Measurements from ENCODE around the gene TOX4.
A peak's percentile ranks its signal among the peaks of the same experiment; 100 is the strongest.

Gene TOX4

DNA sequence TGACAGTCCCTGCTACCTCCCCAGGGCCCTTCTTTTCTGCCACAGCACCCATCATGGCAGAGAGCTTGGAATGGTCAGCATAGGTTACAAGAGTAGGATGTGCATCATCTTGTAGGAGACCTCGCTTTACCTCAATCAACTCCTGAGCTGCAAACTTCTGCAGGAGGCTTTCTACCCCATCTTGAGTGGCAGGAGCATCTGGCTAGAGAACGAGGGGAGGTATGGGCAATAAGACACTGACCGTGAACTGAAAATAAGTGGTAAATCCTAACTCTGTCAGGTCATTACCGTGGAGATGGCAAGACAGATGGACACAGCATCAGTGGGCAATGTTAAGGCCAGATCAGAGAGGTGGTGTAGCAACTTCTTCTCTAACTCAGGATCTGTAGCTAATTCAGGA is 26.4 kb downstream of the TOX4 start:
- DNase-seq (ENCODE audit: low spot score), result no peak

DNA sequence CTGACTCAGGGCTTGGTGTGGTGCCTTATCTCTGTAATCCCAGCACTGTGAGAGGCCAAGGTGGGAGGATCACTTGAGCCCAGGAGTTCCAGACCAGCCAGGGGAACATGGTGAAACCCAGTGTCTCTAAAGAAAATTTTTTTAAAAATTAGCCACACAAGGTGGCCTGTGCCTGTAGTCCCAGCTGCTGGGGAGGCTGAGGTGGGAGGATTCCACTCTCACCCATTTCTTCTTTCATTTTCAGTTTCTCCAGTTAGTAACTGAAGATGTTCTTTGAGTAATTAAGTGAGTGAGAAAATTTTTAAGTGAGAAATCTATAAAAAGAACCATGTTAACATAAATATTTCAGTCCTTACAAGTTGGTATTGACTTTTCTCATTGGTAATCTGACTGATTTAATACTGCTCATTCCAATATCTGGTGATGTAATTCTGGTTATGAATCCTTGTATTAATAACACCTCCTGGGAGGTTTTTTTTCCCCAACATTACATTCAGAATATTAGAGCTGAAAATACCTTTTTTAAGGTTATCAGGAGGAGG is 28.1 kb downstream of the TOX4 start:
- no peak for DNase-seq (ENCODE audit: low spot score)

DNA sequence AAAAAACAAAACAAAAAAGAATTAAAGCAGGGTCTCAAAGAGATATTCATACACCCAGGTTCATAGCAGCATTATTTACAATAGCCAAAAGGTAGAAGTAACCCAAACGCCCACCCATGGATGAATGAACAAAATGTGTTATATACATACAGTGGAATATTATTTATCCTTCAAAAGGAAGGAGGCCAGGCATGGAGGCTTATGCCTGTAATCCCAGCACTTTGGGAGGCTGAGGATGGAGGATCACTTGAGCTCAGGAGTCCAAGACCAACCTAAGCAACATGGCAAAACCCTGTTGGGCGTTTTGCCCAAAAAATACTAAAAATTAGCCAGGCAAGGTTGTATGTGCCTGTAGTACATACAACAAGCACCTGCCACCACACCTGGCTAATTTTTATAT is 29.6 kb downstream of the TOX4 start:
- no peak for DNase-seq (ENCODE audit: low spot score)

DNA sequence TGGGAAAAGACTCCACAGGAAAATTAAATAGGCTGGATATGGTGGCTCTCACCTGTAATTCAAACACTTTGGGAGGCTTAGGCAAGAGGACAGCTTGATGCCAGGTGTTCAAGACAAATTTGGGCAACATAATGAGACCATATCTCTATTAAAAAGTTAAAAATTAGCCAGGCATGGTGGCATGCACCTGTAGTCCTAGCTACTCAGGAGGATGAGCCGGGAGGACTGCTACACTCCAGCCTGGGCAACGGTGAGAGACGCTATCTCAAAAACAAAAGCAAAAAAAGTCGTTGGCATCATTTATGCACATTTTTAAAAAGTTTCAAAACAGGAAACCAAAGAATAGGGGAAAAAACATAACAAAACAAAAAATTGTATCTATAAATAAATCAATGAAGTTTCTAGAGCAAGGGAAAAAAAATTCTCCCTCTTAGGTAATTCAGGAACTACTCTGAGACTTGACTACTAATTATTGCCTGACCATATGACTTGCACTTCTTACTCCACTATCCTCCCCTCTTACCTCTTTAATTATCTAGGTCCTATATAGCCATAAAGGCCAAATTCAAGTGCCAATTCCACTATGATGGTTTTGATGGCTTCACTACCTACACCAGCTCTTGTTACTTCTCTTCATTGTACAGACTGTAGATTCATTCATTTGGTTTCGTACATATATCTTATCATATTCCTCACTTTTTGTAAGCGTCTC is 32.6 kb downstream of the TOX4 start:
- peak; percentile 24 for DNase-seq (ENCODE audit: low spot score)

DNA sequence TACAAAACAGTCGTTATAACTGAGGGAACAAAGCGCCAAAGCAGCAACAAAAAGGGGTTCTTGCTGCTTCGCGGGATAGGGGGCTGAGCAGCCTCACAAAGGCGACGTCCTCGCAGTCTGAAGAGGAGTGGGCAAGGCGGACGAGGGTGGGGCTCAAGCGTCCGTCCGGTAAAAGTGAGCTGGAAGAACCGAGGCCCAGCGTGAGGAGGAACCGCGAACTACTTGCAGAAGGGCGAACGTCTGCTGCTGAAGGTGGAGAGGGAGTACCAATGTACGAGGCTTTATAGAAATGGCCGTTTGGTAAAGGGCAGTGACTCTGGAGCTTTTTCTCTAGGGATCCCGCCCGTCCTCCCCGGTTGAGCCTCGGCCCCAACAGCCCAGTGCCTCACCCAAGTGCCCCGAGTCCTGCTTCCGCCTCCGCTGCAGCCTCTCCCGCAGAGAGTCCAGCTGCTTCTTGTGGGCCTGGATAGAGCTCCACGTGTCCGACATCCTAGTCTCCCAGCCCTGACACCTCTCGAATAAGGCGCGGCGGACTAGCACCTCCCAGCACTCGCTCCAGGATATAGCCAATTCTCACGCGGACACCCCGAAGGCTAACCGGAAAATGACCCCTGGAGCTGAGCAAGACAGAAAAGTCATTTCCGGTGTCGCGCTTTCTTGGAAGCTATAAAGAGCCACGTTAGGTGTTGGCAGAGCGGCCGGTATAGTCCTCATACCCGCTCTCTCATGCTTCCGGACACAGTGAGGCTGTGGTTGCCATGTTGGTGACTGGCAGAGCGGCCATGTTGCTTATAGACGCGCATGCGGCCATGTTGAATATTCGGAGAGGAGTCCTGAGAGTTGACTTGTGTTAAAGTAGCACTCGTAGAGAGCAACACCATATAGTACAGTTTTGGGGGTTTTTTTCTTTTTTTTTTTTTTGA is 34.0 kb downstream of the TOX4 start, which contains the start of gene METTL3:
TSS of gene METTL3 (minus strand) at position 606 of the 923 bp plus-strand sequence. CDS start at position 489, 117 bp downstream.
- DNase-seq (ENCODE audit: low spot score), result peak; percentile 100

DNA sequence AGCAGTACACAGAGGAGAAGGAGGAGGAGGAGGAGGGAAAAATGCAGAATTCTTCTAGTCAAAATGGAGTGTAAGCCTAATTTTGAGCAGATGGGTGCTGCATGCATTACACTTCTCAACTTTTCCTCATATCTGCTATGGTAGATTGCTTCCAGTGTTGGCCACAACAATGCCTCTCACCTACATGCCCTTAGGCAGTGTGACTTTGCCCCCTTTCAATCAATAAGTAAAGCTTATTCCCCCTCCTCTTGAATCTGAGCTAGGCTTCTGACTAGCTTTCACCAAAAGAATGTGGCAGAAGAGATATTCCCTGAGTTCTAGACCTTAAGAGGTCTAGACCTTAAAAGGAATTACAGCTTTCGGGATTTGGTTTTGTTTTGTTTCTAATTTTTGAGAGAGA is 37.3 kb downstream of the TOX4 start:
- DNase-seq (ENCODE audit: low spot score), result no peak

DNA sequence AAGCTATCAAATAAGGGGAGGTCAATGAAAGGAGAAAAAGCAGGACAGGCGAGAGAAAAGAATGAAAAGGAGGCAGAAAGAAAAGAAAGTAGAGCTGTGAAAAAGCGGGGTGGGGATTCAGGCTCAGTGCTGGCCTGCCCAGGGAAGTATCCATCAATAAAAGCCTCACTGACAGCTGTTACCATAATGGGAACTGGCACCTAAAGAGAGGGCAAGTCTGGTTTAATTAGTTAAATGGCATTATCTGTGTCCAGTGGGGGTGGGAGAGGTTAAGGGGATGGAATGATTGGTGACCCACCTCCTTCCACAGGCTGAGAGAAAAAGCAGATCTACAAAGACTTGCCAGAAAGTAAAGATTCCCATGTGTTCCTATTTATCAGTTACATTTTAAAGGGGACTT is 41.7 kb downstream of the TOX4 start:
- no peak for DNase-seq (ENCODE audit: low spot score)

DNA sequence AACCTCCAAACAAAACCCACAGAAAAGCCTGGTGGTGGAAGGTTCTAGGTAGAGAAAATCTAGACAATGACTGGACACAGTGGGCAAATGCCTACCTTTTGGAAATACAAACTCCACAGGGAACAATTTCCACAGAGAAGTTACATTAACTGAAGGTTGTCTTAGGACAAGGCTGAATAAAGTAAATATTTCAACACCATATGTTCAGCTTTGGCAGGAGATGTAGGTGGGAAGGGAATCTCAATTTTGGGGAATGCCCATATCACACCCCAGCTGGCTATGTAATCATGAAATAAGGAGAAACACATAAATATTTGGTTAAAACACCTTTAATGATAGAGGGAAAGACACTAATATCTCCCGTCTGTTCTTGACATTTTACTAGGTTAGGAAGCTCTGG is 43.8 kb downstream of the TOX4 start:
- DNase-seq (ENCODE audit: low spot score), result no peak

DNA sequence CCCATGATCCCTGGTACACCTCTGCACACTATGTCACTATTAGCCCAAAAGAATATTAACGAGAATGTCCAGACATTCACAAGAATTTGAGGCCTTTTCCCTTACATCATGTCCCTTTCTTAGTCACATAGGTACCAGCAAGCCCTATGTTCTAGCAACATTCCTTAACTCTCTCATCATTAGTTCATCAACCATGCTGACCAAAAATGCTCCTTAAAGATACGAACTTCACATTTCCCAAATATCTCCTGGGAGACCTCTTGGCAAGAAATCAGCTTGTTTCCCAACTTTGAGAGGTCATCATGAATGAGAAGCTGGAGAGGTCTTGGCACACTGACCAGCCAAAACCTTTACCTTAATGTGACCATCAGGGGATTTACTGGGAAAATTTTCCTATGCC is 44.5 kb downstream of the TOX4 start:
- DNase-seq (ENCODE audit: low spot score), result no peak

DNA sequence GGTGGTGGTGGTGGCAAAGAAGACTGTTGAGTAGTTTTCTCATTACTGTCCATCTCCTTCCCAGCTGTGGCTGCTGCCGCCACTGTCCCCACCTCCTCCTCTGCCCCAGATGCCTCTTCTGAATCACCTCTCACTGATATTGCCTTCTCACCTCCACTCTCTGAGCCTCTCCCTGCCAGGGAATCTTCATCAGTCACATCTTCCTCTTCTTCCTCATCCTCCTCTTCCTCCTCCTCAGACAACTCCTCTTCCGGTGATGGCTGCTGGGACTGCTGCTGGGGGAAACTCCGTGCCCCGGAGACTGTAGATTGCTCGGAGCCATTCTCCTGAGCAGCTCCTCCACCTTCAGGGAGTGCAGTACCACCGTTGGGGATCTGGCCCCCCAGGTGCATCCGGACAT is 46.2 kb downstream of the TOX4 start:
- DNase-seq (ENCODE audit: low spot score), result no peak

DNA sequence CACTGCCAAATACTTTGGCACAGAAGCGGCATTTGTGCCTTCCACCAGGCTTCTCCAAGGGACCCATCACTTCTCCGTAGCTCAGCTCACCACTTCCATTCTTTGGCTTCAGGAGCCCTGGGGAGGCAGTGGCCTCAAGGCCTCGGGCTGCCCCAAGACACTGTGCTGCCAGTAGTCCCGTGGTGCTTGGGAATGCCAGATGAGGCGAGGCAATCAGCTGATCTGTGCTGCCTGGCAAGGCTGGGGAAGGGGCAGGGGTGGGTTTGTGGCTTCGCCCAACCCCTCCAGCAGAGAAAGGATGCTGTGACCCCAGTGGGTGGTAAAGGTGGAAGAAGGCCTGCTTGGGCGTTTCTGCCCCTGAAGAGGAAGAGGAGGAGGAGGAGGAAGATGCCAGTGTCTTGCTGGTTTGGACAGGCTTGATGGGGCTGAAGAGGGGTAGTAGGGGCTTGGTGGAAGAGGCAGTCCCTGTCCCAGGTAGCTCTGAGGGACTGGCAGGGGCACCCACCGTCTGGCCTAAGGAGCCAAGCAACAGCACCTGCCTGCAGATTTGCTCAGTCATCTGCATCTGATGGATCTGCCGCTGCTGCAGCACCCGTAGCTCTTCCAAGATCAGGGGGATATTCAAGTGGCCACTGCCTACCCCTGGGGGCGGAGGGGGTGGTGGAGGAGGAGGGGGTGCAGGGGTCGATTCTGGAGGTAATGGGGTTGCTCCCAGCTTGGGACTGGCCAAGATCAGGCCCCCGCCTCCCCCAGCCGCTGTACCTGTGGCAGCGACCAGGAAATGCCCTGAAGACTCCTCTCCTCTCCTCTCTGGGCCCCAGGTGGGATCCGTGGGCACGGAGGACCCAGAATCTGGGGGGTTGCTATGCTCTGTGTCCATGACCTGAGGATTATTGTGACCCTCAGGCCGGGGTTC is 47.8 kb downstream of the TOX4 start:
- DNase-seq (ENCODE audit: low spot score), result no peak

DNA sequence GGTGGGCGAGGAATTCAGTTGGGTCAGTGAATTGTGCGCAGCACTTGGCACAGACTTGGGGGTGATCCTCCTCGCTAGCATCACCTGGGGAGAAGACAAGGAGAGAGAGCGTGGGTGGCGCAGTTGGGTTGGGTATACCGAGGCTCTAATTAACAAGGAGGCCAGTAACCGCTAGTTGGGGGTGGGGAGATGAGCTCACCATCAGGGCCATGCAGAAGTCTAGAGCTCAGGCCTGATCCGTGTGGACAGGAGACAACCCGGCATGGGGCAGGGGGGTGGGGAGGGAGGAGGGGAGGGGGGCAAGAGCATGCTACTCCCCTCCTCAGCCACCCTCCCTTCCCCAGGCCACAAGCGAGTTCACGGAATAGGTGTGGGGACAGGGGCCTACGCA is 48.6 kb downstream of the TOX4 start:
- no peak for DNase-seq (ENCODE audit: low spot score)

DNA sequence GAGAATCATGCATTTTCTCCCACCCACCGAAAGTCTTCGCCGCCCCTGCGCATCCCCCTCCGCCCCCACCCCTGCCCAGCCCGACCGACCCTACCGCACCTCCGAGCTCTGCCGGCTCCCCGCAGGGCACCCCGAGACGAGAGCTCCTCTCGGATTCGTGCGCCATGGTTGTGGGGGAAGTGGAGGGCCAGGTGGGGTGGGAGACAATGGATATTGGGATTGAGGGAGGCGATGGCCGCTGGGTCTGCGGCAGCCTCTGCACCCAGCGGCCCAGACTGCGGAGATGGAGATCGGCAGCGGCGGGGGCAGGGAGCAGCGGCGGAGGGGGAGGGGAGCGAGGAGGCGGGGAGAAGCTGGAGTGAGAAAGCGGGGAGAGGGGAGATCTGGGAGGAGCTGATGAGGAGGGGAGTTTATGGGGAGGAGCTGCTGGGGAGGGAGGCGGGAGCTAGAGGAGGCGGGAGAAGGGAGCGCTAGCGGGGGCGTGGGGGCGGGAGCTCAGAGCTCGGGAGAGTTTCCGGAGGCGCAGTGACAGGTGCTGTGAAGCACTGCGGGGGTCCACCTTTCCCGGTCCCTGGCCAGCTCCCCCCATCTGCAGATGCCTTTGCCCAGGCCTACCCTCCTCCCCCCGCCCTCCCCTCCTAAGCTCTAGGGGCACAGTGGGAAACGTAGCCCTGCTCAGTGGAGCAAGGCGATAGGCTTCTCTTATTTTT is 49.1 kb downstream of the TOX4 start, which contains the start of gene SALL2:
TSS of gene SALL2 (minus strand) at position 385 of the 710 bp plus-strand sequence. CDS start at position 166, 219 bp downstream.
- no peak for DNase-seq (ENCODE audit: low spot score)

DNA sequence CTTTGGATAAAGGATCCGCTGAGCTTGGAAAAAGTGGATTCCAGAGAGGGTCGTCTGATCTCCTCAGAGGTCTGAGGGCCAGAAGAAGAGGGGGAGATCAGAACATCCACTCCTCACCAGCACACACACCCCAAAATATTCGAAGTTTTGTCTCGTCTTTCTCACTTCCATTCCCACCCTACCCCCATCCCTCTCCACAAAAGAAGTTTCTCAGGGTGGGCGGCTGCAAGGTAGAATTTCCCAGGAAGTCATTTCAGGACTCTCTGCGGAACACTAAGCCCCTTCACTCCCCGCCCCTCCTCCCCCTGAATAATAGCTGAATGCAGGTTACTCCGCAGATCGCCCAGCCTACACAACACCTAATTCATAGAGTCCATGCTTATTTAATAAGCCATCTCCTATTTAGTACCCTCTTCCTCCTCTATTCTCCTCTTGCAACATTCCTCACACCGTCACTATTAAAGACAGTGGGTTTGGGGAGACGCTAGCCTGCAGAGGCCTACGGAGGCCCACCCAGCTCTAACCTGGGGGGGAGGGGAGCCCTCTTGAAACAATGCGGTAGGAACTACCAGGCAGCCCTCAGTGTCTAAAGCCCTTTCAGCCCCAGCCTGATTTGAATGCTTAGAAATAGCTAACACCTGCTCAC is 49.8 kb downstream of the TOX4 start:
- DNase-seq (ENCODE audit: low spot score), result no peak

DNA sequence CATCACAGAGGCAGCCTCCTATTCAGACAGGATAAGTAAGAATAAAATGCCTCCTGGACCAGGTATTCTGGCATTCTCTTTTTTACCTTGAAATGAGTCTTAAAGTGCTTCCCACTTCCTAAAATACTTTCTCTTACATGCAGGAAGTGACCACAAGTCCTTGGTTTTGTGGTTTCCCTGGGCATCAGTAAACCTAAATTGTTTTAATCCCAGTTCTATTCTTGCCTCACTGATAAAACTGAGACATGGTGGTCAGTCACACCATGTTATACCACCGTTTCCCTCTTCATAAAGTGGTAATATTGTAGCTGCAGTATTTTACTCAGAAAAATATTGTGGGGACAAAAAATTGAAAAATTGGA is 50.3 kb downstream of the TOX4 start:
- no peak for DNase-seq (ENCODE audit: low spot score)

DNA sequence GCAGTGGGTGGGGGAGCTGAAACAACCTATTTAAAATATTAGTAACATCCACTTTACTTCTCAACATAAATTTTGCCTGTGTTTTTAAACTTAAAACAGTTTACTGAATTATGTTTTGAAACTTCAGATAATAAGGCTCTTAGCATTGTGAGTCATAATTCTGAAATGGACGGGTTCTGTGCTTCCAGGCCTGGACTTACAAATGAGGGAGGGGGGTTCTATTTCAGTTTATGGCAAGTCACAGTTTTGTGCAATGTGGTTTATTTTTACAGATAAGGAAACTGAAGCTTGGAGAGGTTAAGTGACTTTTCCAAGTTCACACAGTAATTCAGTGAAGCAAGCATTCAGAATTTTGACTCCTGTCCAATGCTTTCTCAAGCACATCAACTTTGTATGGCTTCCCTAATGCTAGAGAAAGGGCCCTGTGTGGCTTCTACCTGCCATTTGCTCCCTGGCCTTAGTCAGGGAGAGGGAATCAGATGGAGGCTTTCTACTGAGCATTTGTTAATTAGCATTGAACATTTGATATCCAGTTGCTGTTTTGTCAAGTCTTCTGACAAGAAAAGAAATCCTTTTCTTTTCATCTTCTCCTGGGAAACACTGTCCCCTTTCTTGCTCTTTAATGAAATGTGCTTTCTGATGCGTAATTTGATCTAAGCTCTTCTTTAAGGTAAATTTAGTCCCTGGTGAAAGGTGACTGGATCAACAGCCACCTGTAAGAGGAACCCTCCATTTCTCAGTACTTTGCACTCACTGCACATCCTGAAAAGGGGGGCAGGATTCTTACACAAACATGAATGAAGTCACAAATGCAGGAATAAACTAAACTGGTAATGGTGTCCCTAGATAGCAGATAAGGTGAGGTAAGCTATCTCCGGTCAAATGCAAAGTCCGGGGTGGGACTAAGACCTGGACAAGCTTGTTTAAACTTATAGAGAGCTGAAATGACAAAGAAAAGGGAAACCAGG is 51.7 kb downstream of the TOX4 start:
- no peak for DNase-seq (ENCODE audit: low spot score)

DNA sequence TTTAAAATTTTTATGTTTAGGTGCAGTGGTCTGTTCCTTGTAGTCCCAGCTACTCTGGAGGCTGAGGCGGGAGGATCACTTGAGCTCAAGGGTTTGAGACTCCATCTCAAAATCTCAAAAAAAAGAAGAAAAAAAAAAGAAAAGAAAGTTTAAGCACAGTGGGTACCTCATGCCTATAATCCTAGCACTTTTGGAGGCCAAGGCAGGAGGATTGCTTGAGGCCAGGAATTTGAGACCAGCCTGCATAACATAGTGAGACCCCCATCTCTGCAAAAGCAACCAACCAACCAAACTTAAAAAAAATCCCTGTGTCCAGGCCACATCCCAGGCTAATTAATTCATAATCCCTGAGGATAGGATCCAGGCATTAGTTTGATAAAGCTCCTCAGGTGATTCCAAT is 52.5 kb downstream of the TOX4 start:
- no peak for DNase-seq (ENCODE audit: low spot score)

DNA sequence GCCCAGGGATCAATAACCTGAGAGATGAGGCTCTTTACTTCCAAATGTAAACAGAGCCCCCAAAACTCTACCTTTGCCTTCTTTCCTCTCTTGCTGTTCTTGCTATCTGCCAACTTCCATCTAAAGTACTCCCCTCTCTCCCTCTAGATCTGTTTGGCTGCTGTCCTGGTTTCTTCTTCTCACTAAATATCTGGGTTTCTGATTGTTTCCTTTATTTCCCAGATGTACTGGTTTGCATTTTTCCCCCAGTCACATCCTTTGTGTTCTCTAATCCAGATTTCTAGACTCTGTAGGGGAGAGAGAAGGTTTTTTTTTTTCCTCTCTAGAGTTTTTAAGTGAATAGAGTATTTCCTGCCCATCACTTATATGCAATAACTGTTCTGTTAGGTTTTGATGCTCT is 56.3 kb downstream of the TOX4 start:
- DNase-seq (ENCODE audit: low spot score), result no peak

DNA sequence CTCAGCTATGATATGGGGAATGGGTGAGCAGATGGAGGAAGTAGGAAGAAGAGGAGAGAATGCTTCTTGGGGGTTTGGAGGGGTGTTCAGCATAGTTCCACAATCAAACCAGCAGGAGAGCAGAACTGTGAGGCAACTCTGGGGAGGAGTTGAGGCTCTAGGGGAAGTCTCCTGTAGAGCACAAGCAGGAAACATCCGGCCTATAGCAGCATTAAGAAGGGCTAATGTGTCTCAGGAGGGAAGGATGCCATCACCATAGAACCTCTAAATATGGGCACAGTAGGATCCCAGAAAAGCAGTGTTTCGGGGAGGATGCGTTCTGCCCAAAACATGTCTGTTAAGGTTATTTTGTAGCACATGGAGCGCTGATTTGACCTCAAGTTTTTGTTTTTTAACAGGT is 57.6 kb downstream of the TOX4 start:
- DNase-seq (ENCODE audit: low spot score), result no peak

Measured in RKO (cell line).